HepG2 (cell line): ENCODE results near the gene SLC4A9. TPM values are rescaled to one million over a fixed set of nuclear protein-coding genes. Genes with fewer than 3 reads are reported as not detected.

Experiments used
- ATF5 ChIP-seq: sonication (generic); formaldehyde crosslinking; IDR thresholded peaks from 2 replicates; pipeline ENCODE4 v1.4.0; 2020; ENCODE audit warnings: mild to moderate bottlenecking, low read depth, missing genetic modification reagents
- MYC ChIP-seq: sonication (generic); formaldehyde crosslinking; IDR thresholded peaks from 2 replicates; pipeline ENCODE4 v1.9.0; 2021; ENCODE audit warnings: missing genetic modification reagents, borderline replicate concordance
- PRDM10 ChIP-seq: sonication (generic); formaldehyde crosslinking; IDR thresholded peaks from 2 replicates; pipeline ENCODE4 v1.4.0; 2020; ENCODE audit warnings: low read depth, missing genetic modification reagents
- RERE ChIP-seq: IDR thresholded peaks from 2 replicates; pipeline ENCODE4 v1.6.1; 2016; ENCODE audit warnings: low read depth, missing genetic modification reagents, missing compliant biosample characterization
- SRF ChIP-seq: IDR thresholded peaks from 2 replicates; pipeline ENCODE4 v1.6.1; 2011; ENCODE audit warnings: mild to moderate bottlenecking, low read depth, low read length, moderate library complexity
- SUZ12 ChIP-seq: fragments of 150-350 bp; IDR thresholded peaks from 2 replicates; pipeline ENCODE4 v1.6.1; 2014; ENCODE audit warnings: low read depth, low read length
- YEATS4 ChIP-seq: sonication (generic); formaldehyde crosslinking; IDR thresholded peaks from 2 replicates; pipeline ENCODE4 v1.4.0; 2020; ENCODE audit warnings: missing genetic modification reagents, borderline replicate concordance
- polyA plus RNA-seq, 8 experiments: library from polyadenylated mRNA; depleted of rRNA in 3 of 8; stranded (reverse) in 7 of 8; unstranded in 1 of 8; fragments of >200 nt; fragmentation: Illumina TruSeq in 4 of 8; extraction: Trizol in 4 of 8; gene quantifications; 2 replicates each; pipeline versions ENCODE4 v1.2.1 to v1.2.3, GENCODE V29; 2011 to 2016; ENCODE audit warnings: low read depth in 4 of 8, missing spikeins in 1 of 8, mixed read lengths in 1 of 8; ENCODE audit not compliant: insufficient read depth in 1 of 8
- total RNA-seq, 5 experiments: library from RNA; depleted of rRNA; stranded (reverse); fragments of >200 nt; fragmentation: Illumina TruSeq; extraction: Trizol; gene quantifications; 2 replicates each; pipeline ENCODE4 v1.2.3, GENCODE V29; 2016; ENCODE audit warnings: low read depth in 1 of 5
- TF ChIP-seq, protein P1 (sequence below): sonication (generic); formaldehyde crosslinking; IDR thresholded peaks from 2 replicates; pipeline ENCODE4 v1.9.0; 2021; ENCODE audit warnings: missing genetic modification reagents, borderline replicate concordance
- TF ChIP-seq, protein P2 (sequence below): sonication (generic); formaldehyde crosslinking; IDR thresholded peaks from 2 replicates; pipeline ENCODE4 v1.4.0; 2020; ENCODE audit warnings: missing genetic modification reagents, borderline replicate concordance
- TF ChIP-seq, protein P3 (sequence below): sonication (generic); formaldehyde crosslinking; IDR thresholded peaks from 2 replicates; pipeline ENCODE4 v1.8.1; 2023; ENCODE audit warnings: mild to moderate bottlenecking, missing genetic modification reagents

The SLC4A9 gene
- total and polyA plus RNA-seq, 2 of the 13 experiments (the other 11 are each of a cell fraction or from before 2014, with no cell fraction given): not detected

DNA sequence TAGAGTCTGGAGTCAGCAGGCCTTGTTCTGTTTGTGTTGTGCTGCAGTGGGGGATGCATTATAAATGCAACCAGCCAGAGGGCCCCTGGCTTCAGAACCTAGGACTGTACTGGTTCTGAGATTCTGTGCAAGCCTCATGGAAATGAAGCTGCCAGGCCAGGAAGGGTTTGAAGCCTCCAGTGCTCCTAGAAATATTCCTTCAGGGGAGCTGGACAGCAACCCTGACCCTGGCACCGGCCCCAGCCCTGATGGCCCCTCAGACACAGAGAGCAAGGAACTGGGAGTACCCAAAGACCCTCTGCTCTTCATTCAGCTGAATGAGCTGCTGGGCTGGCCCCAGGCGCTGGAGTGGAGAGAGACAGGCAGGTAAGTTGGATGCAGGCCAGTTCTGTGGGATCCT is at the start of gene SLC4A9 (continued):
- TF ChIP-seq, protein P1, sequence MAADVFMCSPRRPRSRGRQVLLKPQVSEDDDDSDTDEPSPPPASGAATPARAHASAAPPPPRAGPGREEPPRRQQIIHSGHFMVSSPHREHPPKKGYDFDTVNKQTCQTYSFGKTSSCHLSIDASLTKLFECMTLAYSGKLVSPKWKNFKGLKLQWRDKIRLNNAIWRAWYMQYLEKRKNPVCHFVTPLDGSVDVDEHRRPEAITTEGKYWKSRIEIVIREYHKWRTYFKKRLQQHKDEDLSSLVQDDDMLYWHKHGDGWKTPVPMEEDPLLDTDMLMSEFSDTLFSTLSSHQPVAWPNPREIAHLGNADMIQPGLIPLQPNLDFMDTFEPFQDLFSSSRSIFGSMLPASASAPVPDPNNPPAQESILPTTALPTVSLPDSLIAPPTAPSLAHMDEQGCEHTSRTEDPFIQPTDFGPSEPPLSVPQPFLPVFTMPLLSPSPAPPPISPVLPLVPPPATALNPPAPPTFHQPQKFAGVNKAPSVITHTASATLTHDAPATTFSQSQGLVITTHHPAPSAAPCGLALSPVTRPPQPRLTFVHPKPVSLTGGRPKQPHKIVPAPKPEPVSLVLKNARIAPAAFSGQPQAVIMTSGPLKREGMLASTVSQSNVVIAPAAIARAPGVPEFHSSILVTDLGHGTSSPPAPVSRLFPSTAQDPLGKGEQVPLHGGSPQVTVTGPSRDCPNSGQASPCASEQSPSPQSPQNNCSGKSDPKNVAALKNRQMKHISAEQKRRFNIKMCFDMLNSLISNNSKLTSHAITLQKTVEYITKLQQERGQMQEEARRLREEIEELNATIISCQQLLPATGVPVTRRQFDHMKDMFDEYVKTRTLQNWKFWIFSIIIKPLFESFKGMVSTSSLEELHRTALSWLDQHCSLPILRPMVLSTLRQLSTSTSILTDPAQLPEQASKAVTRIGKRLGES: no peak
- TF ChIP-seq SRF: no peak
- no peak for TF ChIP-seq MYC (CRISPR knock-in tag)
- no peak for TF ChIP-seq ATF5 (CRISPR knock-in tag)
- no peak for TF ChIP-seq PRDM10 (CRISPR knock-in tag)
- no peak for TF ChIP-seq SUZ12
- TF ChIP-seq, protein P2, sequence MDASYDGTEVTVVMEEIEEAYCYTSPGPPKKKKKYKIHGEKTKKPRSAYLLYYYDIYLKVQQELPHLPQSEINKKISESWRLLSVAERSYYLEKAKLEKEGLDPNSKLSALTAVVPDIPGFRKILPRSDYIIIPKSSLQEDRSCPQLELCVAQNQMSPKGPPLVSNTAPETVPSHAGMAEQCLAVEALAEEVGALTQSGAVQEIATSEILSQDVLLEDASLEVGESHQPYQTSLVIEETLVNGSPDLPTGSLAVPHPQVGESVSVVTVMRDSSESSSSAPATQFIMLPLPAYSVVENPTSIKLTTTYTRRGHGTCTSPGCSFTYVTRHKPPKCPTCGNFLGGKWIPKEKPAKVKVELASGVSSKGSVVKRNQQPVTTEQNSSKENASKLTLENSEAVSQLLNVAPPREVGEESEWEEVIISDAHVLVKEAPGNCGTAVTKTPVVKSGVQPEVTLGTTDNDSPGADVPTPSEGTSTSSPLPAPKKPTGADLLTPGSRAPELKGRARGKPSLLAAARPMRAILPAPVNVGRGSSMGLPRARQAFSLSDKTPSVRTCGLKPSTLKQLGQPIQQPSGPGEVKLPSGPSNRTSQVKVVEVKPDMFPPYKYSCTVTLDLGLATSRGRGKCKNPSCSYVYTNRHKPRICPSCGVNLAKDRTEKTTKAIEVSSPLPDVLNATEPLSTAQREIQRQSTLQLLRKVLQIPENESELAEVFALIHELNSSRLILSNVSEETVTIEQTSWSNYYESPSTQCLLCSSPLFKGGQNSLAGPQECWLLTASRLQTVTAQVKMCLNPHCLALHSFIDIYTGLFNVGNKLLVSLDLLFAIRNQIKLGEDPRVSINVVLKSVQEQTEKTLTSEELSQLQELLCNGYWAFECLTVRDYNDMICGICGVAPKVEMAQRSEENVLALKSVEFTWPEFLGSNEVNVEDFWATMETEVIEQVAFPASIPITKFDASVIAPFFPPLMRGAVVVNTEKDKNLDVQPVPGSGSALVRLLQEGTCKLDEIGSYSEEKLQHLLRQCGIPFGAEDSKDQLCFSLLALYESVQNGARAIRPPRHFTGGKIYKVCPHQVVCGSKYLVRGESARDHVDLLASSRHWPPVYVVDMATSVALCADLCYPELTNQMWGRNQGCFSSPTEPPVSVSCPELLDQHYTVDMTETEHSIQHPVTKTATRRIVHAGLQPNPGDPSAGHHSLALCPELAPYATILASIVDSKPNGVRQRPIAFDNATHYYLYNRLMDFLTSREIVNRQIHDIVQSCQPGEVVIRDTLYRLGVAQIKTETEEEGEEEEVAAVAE (CRISPR knock-in tag): no peak
- TF ChIP-seq RERE (CRISPR knock-in tag): no peak
- TF ChIP-seq YEATS4 (CRISPR knock-in tag): no peak
- TF ChIP-seq, protein P3, sequence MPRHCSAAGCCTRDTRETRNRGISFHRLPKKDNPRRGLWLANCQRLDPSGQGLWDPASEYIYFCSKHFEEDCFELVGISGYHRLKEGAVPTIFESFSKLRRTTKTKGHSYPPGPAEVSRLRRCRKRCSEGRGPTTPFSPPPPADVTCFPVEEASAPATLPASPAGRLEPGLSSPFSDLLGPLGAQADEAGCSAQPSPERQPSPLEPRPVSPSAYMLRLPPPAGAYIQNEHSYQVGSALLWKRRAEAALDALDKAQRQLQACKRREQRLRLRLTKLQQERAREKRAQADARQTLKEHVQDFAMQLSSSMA (CRISPR knock-in tag): no peak
